T follicular helper cell (primary cell): ENCODE measurements around the gene BRINP2.

ENCODE experiments used
- DNase-seq: peaks from one replicate; pipeline ENCODE4 v3.0.0-alpha.2; 2020; ENCODE audit warnings: low read depth

BRINP2 gene

GRCh38 chr1:177270863-177271262 lies 100.1 kb downstream of the BRINP2 start:
- no peak for DNase-seq

- no peak for DNase-seq
These were observed 102.4 kb downstream of the BRINP2 start for GRCh38 chr1:177273141-177273540.

- no peak for DNase-seq
These were observed 104.0 kb downstream of the BRINP2 start for GRCh38 chr1:177274687-177275211.

- DNase-seq, result no peak
These were observed 105.0 kb downstream of the BRINP2 start for GRCh38 chr1:177275736-177276135.

GRCh38 chr1:177278626-177279390 lies 108.0 kb downstream of the BRINP2 start:
- no peak for DNase-seq

GRCh38 chr1:177281901-177282300 lies 111.1 kb downstream of the BRINP2 start:
- DNase-seq, result no peak

GRCh38 chr1:177282976-177283375 lies 112.2 kb downstream of the BRINP2 start:
- no peak for DNase-seq

DNA sequence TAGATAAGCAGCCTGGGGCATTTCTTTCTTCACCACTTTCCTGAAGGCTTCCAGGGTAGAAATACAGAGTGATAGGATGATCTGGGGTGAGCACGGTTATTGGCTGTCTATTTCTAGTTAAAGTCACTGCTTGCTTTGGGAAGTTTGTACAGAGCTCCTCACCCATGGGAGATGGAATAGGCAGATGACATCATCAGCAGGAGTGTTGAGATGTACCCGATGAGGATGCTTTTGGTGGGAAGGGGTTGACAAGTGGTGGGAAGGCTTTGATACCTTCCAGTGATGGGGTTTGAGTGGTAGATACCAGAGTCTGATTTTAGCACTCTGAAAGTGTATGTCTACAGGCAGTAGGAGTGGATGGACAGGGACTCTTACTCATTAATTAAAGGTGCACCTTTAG lies 112.6 kb downstream of the BRINP2 start:
- DNase-seq, result no peak

GRCh38 chr1:177286396-177286795 lies 115.6 kb downstream of the BRINP2 start:
- no peak for DNase-seq

DNA sequence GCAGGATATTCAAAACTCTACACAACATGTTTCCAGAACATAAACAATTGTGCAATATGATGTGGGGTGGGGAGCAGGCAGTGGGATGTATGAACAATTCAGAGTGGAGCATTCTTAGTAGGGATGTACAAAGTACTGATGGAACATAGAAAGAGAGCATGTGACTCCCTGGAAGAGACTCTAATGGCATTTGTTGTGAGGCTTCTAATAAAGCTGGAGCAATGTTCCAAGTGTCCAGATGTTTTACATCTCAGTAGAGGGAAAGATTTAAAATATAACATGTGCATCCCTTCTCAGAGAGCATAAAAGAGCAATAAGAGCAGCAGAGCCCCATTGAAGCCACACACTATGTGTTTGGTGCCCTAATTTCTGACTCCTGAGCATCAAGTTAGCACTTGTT lies 116.5 kb downstream of the BRINP2 start:
- DNase-seq, result no peak

- no peak for DNase-seq
These were observed 117.2 kb downstream of the BRINP2 start for GRCh38 chr1:177287994-177288393.

- DNase-seq, result no peak
These were observed 118.8 kb downstream of the BRINP2 start for GRCh38 chr1:177289532-177289931.

DNA sequence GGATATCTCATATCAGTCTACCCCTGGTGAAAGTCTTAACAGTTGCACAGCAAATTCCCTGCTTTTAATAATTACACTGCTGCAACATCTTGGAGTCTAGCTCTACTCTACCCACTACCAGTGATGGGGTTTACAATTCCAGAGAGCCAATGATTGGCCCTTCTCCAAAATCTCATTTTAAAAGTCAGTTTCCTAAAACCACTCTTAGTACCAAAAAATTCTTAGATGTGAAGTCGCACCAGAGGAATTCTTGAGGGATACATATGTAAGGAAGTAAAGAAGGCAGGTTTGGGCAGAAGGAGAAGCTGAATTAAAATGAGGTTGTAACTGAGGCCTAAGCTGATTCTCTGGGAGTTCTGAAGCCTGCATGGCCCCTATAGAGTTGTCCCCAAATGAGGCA lies 129.7 kb downstream of the BRINP2 start:
- no peak for DNase-seq

DNA sequence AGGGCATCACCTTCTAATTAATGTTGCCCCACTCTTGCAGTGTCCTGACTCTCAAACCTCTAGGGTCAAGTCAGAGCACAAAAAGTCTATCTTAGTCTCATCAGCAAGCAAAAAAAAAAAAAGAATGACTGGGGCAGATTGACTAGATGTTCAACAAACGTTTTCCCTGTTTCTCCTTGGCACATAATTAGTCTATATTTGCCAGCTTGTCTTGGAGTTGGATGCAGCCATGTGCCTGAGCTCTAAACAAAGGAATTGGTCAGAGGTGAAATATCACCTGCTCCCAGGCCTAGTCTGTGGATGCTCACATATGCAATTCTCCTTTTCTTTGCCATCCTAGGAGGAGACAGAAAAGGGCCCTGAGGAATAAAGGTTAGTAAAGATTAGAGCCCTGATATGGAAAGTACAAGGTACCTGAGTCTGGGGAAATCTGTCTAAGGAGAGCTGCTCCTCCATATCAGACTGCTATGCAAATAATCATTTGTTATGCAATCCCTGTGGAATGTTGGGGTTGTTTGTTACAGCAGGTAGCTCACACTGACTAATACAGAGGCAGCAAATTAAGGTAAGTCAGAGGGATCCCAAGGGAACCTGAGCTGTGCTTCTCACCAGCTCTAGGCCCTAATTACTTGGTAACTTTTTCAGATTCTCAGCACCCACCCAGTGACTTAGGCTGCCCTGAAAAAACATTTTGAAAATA lies 130.8 kb downstream of the BRINP2 start:
- DNase-seq, result no peak

DNA sequence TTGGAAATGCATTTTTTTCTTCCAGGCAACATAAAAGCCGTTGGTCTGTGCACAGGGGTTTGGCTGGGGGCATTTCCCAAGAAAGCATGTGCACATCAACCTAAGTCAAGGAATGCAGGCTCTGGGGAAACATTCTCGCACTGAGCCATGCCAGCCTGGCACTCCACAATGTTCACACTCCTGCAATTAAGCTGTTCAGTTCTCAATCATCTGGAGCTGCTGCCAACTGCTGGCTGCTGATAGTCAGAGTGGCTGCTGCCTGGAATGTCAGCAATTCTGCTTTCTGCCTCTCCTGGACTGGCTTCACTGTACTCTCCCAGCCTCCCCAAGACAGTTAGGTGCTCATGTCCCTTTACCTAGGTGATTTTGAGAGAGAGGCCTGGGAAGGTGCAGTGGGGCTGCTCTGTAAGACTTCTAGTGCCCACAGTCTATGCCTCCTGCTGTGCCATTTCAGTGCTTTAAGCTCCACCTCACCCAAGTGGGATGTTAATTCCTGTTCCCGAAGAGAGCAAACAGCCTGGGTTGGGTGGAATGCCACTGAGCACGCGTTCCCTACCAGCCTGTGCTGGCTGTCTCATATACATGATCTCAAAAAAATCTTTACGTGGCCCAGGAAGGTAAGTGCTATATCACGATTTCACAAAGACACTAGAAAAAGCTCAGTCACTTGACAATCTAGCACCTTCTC lies 131.7 kb downstream of the BRINP2 start:
- DNase-seq, result no peak

DNA sequence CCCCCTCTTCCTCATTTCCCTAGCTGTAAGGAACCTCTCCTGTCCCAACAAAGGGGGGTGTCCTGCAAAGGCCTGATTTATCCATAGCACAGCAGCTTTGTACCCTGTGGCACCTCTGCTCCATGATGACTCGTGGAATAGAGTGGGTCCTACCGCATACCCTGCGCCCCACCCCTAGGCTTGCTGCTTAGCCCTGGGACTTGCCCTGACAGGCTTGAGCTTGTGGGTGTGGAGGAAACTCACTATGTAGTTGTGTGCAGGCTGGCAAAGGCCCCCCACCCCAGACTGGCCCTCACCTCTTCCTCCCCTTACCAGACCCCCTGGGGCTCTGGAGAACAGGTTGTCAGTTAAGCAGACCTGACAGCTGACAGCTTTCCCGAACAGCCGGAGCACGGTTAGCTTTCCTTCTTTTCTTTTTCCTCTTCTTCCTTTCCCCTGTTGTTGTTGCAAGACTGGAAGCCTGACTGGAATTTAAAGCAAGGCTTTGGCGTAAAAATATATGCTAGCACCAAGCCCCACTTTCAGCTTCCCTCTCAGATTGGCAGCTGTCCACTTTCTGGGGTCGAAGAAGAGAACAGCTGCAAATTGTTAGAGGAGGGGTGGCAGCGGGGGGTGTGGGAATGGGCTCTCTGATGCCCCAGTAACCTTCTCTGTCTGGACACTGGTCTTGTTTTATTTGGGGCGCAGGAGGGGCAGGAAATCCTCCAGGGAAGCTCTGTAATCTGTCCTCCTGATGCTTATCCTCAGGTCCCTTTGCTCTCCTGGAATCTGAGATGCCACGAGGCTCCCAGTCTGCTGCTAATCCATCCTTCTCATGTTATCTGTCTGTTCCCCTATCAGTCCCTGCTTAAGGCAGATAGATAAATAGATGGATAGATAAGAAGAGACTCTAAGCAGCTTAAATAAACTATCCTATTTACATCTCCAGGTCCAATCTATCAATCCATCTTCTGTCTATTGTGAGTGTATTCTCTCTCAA lies 134.6 kb downstream of the BRINP2 start:
- DNase-seq, result no peak

GRCh38 chr1:177306019-177306415 lies 135.3 kb downstream of the BRINP2 start:
- DNase-seq, result no peak

- DNase-seq, result no peak
These were observed 136.2 kb downstream of the BRINP2 start for GRCh38 chr1:177306981-177307380.

- DNase-seq, result no peak
These were observed 137.0 kb downstream of the BRINP2 start for GRCh38 chr1:177307771-177308170.

- DNase-seq, result no peak
These were observed 139.1 kb downstream of the BRINP2 start for GRCh38 chr1:177309880-177310279.

- DNase-seq, result no peak
These were observed 139.6 kb downstream of the BRINP2 start for GRCh38 chr1:177310326-177310725.

GRCh38 chr1:177311111-177311510 lies 140.4 kb downstream of the BRINP2 start:
- DNase-seq, result no peak
